Keratinocyte (primary cell): Measurements from ENCODE around the gene ZC3H12D. TPM values are rescaled to one million over a fixed set of nuclear protein-coding genes. Genes with fewer than 3 reads are reported as not detected.

ENCODE experiments used
- DNase-seq: peaks from one replicate; pipeline ENCODE4 v3.0.0-alpha.2; 2011; ENCODE audit warnings: low read depth, missing footprints, low spot score
- FAIRE-seq: peaks from 2 replicates; lab custom pipeline; 2011; peaks lifted over from hg19 to GRCh38; lab: Jason Lieb, UNC
- H2AFZ ChIP-seq: 2 replicates; pipeline ENCODE4 v1.6.0; 2012; ENCODE audit warnings: low read length, control low read depth, inconsistent platforms; ENCODE audit not compliant: control insufficient read depth
- H3K27ac ChIP-seq: 2 replicates; pipeline ENCODE4 v1.5.1; 2011; ENCODE audit warnings: low read length; ENCODE audit not compliant: control insufficient read depth, insufficient read depth
- H3K27me3 ChIP-seq: 3 replicates; pipeline ENCODE4 v1.6.0; 2011; ENCODE audit warnings: low read length; ENCODE audit not compliant: control insufficient read depth, insufficient read depth; ENCODE audit errors: extremely low read depth
- H3K36me3 ChIP-seq, 2 experiments: 2 replicates in 1 of 2; 3 replicates in 1 of 2; pipeline ENCODE4 v1.5.1; 2011; ENCODE audit warnings: low read length in 2 of 2, mild to moderate bottlenecking in 1 of 2; ENCODE audit not compliant: control insufficient read depth in 2 of 2, insufficient read depth in 2 of 2; ENCODE audit errors: extremely low read depth in 1 of 2
- H3K4me1 ChIP-seq: 3 replicates; pipeline ENCODE4 v1.5.1; 2011; ENCODE audit warnings: low read length; ENCODE audit not compliant: control insufficient read depth, insufficient read depth; ENCODE audit errors: extremely low read depth
- H3K4me2 ChIP-seq: 3 replicates; pipeline ENCODE4 v1.6.0; 2011; ENCODE audit warnings: low read depth, low read length; ENCODE audit not compliant: control insufficient read depth, insufficient read depth; ENCODE audit errors: extremely low read depth
- H3K4me3 ChIP-seq, 3 experiments: fragments of 200-600 bp in 1 of 3; sonication (generic) in 1 of 3; 2 replicates in 2 of 3; 3 replicates in 1 of 3; pipeline ENCODE4 v1.5.1; 2011 to 2016; ENCODE audit warnings: low read length in 3 of 3, mild to moderate bottlenecking in 3 of 3, control low read depth in 2 of 3, inconsistent platforms in 1 of 3, low read depth in 1 of 3, mixed read lengths in 1 of 3, mixed run types in 1 of 3, moderate library complexity in 1 of 3; ENCODE audit not compliant: control insufficient read depth in 2 of 3, insufficient read depth in 2 of 3; ENCODE audit errors: extremely low read depth in 1 of 3
- H3K79me2 ChIP-seq: 2 replicates; pipeline ENCODE4 v1.6.0; 2012; ENCODE audit warnings: low read length; ENCODE audit not compliant: control insufficient read depth, insufficient read depth
- H3K9ac ChIP-seq: 3 replicates; pipeline ENCODE4 v1.6.0; 2011; ENCODE audit warnings: low read length; ENCODE audit not compliant: control insufficient read depth, insufficient read depth; ENCODE audit errors: extremely low read depth
- H3K9me1 ChIP-seq: 3 replicates; pipeline ENCODE4 v1.6.0; 2011; ENCODE audit warnings: low read length; ENCODE audit not compliant: control insufficient read depth, insufficient read depth; ENCODE audit errors: extremely low read depth
- H3K9me3 ChIP-seq: 2 replicates; pipeline ENCODE4 v1.5.1; 2012; ENCODE audit warnings: low read depth, low read length; ENCODE audit not compliant: control insufficient read depth
- H4K20me1 ChIP-seq: 3 replicates; pipeline ENCODE4 v1.6.0; 2011; ENCODE audit warnings: low read length; ENCODE audit not compliant: control insufficient read depth, insufficient read depth; ENCODE audit errors: extremely low read depth
- EZH2 ChIP-seq: IDR thresholded peaks from one replicate; pipeline ENCODE4 v1.6.1; 2012; ENCODE audit warnings: inconsistent platforms, mild to moderate bottlenecking, low read length, moderate library complexity
- dilution Hi-C: fragments of 300-500 bp; cut with MboI; formaldehyde crosslinking; loops from one replicate; pipeline ENCODE4 v1.7.0; 2020; ENCODE audit warnings: low sequenced_read_pairs; ENCODE audit not compliant: extremely low pct_ligation_motif_present
- polyA plus RNA-seq, 5 experiments: library from polyadenylated mRNA; depleted of rRNA in 3 of 5; stranded (reverse) in 3 of 5; stranded (forward) in 1 of 5; unstranded in 1 of 5; fragments of >200 nt; gene quantifications; 1 replicate in 1 of 5; 2 replicates in 3 of 5; 3 replicates in 1 of 5; pipeline versions ENCODE4 v1.2.1 to v1.2.3, GENCODE V29; 2011 to 2012; ENCODE audit warnings: missing spikeins in 2 of 5, low read depth in 1 of 5, low replicate concordance in 1 of 5
- TF ChIP-seq, protein P1 (sequence below), 3 experiments: IDR thresholded peaks in 1 of 3; conservative IDR thresholded peaks in 1 of 3; optimal IDR thresholded peaks in 1 of 3; 2 replicates in 2 of 3; 3 replicates in 1 of 3; pipeline versions ENCODE3 to v1.5.1; 2011; ENCODE audit warnings: low read length in 3 of 3, mild to moderate bottlenecking in 3 of 3, moderate library complexity in 2 of 3, control low read depth in 1 of 3, inconsistent platforms in 1 of 3; ENCODE audit not compliant: insufficient read depth in 2 of 3; ENCODE audit errors: extremely low read depth in 1 of 3

ZC3H12D gene
- polyA plus RNA-seq, 1 donor (not counting 4 experiments of a cell fraction or from before 2014, with no cell fraction given) = 0.04 TPM

DNA sequence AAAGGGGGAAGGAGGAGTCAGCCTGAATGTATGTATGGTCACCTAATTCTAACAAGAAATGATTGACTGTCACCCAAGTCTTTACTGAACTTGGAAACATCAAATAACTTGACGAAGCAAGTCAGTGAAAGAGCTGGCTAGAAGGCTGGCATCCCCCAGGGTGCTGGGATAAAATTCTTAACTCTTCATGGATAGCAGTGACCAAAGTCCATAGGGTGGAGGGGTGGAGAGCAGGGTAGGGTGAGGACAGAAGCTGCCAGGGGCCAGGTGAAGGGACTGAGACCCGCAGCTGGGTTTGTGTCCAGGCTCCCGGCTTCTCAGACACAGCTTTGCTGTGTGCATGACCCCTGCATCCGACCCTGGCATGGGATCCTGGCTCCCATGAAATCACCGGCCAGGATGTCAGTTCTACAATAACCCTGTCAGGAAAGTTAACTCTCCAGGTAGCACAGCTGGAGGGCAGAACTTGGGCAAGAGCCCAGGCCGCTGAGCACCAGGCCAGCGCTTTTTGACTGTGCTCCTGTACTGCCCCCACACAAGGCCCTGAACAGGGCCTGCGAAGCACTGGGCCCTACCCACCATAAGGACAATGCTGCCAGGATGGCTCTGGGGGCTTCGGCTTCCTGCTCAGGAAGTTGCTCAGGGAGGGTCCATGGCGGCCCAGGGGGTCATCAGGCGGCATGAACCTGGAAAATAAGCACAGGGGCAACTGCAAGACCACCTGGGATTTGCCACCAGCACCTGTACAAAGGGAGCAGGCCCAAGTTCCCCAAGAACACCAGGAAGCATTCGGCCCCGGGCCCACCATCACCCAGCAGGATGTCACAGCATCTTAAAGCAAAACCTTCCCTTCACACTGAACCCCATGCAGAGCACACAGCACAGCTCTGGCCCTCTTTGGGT, 32.5 kb downstream of the ZC3H12D start:
- Histone ChIP-seq H3K9me3 (no peaks in the 10 kb centered on the region), H4K20me1 (no peaks in the 10 kb centered on the region), H3K79me2 (no peaks in the 10 kb centered on the region), H3K4me2 (peak overlapping the region; percentile 22), H3K27ac (no peak overlapping the region), H3K27me3 (peaks cover 5% of the 10 kb centered on the region), H3K4me3 (no peak overlapping the region), H3K9me1 (no peaks in the 10 kb centered on the region), H3K36me3 (no peaks in the 10 kb centered on the region), H3K4me1 (peaks cover 13% of the 10 kb centered on the region), H2AFZ (no peak overlapping the region), H3K9ac (no peak overlapping the region)
- no peak for FAIRE-seq
- dilution Hi-C loops = no loop called here
- DNase-seq = no peak
- no peak for TF ChIP-seq EZH2
- TF ChIP-seq, protein P1, sequence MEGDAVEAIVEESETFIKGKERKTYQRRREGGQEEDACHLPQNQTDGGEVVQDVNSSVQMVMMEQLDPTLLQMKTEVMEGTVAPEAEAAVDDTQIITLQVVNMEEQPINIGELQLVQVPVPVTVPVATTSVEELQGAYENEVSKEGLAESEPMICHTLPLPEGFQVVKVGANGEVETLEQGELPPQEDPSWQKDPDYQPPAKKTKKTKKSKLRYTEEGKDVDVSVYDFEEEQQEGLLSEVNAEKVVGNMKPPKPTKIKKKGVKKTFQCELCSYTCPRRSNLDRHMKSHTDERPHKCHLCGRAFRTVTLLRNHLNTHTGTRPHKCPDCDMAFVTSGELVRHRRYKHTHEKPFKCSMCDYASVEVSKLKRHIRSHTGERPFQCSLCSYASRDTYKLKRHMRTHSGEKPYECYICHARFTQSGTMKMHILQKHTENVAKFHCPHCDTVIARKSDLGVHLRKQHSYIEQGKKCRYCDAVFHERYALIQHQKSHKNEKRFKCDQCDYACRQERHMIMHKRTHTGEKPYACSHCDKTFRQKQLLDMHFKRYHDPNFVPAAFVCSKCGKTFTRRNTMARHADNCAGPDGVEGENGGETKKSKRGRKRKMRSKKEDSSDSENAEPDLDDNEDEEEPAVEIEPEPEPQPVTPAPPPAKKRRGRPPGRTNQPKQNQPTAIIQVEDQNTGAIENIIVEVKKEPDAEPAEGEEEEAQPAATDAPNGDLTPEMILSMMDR (optimal IDR thresholded peaks at IDR 0.05 in 1 of 3, IDR thresholded peaks at IDR 0.05 in 1 of 3, conservative IDR thresholded peaks at IDR 0.05 in 1 of 3; ENCODE audit: extremely low read depth in 1 of 3, insufficient read depth in 2 of 3, low read length in 3 of 3) = no peak

DNA sequence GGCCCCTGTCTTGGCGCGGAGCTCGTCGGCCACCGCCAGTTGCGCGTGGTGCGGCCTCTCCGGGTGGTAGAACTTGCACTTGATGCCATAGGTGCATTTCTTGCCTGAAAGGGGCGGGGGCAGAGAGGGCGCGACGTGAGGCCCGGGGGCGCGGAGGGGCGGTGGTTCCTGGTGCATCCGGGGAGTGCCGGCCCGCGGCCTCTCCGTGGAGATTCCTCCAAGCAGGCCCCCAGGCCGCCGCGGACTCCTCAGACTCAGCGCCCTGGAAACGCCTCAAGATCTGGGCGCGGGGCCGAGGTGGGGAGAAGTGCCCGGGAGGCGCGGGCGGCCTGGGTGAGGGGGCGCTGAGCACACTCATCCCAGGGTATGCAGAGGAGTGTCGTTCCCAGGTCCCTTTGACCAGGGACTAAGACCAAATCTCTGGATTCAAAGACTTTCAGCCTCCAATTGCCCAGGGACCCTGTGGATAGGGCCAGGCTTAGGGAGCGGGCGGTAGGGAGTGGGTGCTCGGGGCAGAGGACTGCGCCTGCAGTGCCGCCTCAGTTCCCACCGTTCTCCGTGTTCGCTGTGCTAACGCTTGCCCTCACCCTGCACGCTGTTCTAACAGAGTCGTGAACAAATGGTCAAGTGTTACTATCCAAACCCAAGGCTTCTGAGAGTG, 33.3 kb downstream of the ZC3H12D start:
- TF ChIP-seq, protein P1 (optimal IDR thresholded peaks at IDR 0.05 in 1 of 3, IDR thresholded peaks at IDR 0.05 in 1 of 3, conservative IDR thresholded peaks at IDR 0.05 in 1 of 3; ENCODE audit: extremely low read depth in 1 of 3, insufficient read depth in 2 of 3, low read length in 3 of 3) = no peak
- no peak for TF ChIP-seq EZH2
- no peaks in the 10 kb centered on the region for H3K36me3 ChIP-seq
- H3K9me1 ChIP-seq = no peaks in the 10 kb centered on the region
- H3K79me2 ChIP-seq = no peaks in the 10 kb centered on the region
- H3K4me2 ChIP-seq = peak overlapping the region; percentile 67
- no peak overlapping the region for H2AFZ ChIP-seq
- H3K4me1 ChIP-seq = peaks cover 13% of the 10 kb centered on the region
- H3K4me3 ChIP-seq = peak overlapping the region in 1 of 3 experiments; percentile 46
- H4K20me1 ChIP-seq = no peaks in the 10 kb centered on the region
- no peak overlapping the region for H3K27ac ChIP-seq
- H3K9me3 ChIP-seq = no peaks in the 10 kb centered on the region
- dilution Hi-C loops = no loop called here
- DNase-seq = no peak
- H3K27me3 ChIP-seq = peaks cover 5% of the 10 kb centered on the region
- FAIRE-seq = peak; percentile 13
- H3K9ac ChIP-seq = no peak overlapping the region
